H1 (cell line): Measurements from ENCODE around the gene FOLR3. TPM values are rescaled to one million over a fixed set of nuclear protein-coding genes. Genes with fewer than 3 reads are reported as not detected.

Experiments
- CTCF ChIA-PET: fragments of 300-600 bp; sonication (Branson Sonifier 250); formaldehyde crosslinking; loops from one replicate; lab custom pipeline; 2021; ENCODE audit not compliant: partially characterized antibody; lab: Charles Lee
- POLR2A ChIA-PET: fragments of 300-600 bp; sonication (Branson Sonifier 250); formaldehyde crosslinking; loops from one replicate; lab custom pipeline; 2021; ENCODE audit warnings: inconsistent platforms; ENCODE audit not compliant: partially characterized antibody; lab: Charles Lee
- DNase-seq, 2 experiments: peaks; one replicate each; pipeline versions ENCODE4 v3.0.0 to v3.0.0-alpha.2; 2010 to 2022; ENCODE audit warnings: low spot score in 2 of 2, low read depth in 1 of 2, mixed read lengths in 1 of 2
- FAIRE-seq: peaks from 2 replicates; lab custom pipeline; 2011; peaks lifted over from hg19 to GRCh38; lab: Jason Lieb, UNC
- H2AFZ ChIP-seq: 2 replicates; pipeline ENCODE4 v1.8.1; 2012; ENCODE audit warnings: low read length, inconsistent platforms
- H2AK5ac ChIP-seq: 2 replicates; pipeline ENCODE4 v1.6.1; 2013; ENCODE audit warnings: low read depth, low read length
- H2BK120ac ChIP-seq: replicated peaks from 2 replicates; pipeline ENCODE3; 2013; ENCODE audit warnings: low read depth, low read length, inconsistent platforms
- H2BK12ac ChIP-seq: 2 replicates; pipeline ENCODE4 v1.6.1; 2013; ENCODE audit warnings: low read depth, low read length
- H2BK15ac ChIP-seq: 2 replicates; pipeline ENCODE4 v1.6.1; 2013; ENCODE audit warnings: low read length
- H2BK20ac ChIP-seq: 2 replicates; pipeline ENCODE4 v1.6.1; 2013; ENCODE audit warnings: low read length
- H2BK5ac ChIP-seq: 2 replicates; pipeline ENCODE4 v1.6.1; 2013; ENCODE audit warnings: low read depth, low read length
- H3K14ac ChIP-seq: 2 replicates; pipeline ENCODE4 v1.6.1; 2013; ENCODE audit warnings: inconsistent platforms; ENCODE audit not compliant: insufficient read length
- H3K18ac ChIP-seq: 2 replicates; pipeline ENCODE4 v1.6.1; 2013; ENCODE audit warnings: low read length; ENCODE audit errors: extremely low read depth
- H3K23ac ChIP-seq: 2 replicates; pipeline ENCODE4 v1.6.1; 2013; ENCODE audit warnings: inconsistent platforms; ENCODE audit not compliant: insufficient read length
- H3K23me2 ChIP-seq: 2 replicates; pipeline ENCODE4 v1.6.1; 2013; ENCODE audit warnings: low read depth, low read length
- H3K27ac ChIP-seq: 2 replicates; pipeline ENCODE4 v1.6.1; 2011; ENCODE audit warnings: low read depth, low read length, inconsistent platforms
- H3K27me3 ChIP-seq, 4 experiments: replicated peaks in 1 of 4; 1 replicate in 1 of 4; 2 replicates in 3 of 4; pipeline versions ENCODE4 v1.6.1 to v1.8.1; 2011 to 2013; ENCODE audit warnings: low read length in 3 of 4, mild to moderate bottlenecking in 3 of 4, inconsistent platforms in 2 of 4, mixed read lengths in 2 of 4, moderate library complexity in 1 of 4; ENCODE audit not compliant: control insufficient read depth in 3 of 4, insufficient read depth in 3 of 4; ENCODE audit errors: extremely low read depth in 1 of 4
- H3K36me3 ChIP-seq, 4 experiments: 2 replicates each; pipeline versions ENCODE4 v1.6.1 to v1.8.1; 2011 to 2013; ENCODE audit warnings: mild to moderate bottlenecking in 4 of 4, low read length in 3 of 4, moderate library complexity in 2 of 4, control low read depth in 1 of 4, inconsistent platforms in 1 of 4; ENCODE audit not compliant: insufficient read depth in 4 of 4, control insufficient read depth in 2 of 4
- H3K4ac ChIP-seq: replicated peaks from 2 replicates; pipeline ENCODE3; 2013; ENCODE audit warnings: low read length, low read depth, mixed read lengths, inconsistent platforms; ENCODE audit not compliant: insufficient read length
- H3K4me1 ChIP-seq, 4 experiments: replicated peaks in 1 of 4; 1 replicate in 1 of 4; 2 replicates in 3 of 4; pipeline versions ENCODE4 v1.6.1 to v1.8.1; 2011 to 2013; ENCODE audit warnings: low read length in 3 of 4, inconsistent platforms in 2 of 4, mixed read lengths in 1 of 4; ENCODE audit not compliant: insufficient read depth in 4 of 4, control insufficient read depth in 3 of 4
- H3K4me2 ChIP-seq, 2 experiments: 2 replicates each; pipeline versions ENCODE4 v1.6.1 to v1.8.1; 2011 to 2013; ENCODE audit warnings: low read depth in 2 of 2, low read length in 2 of 2, control low read depth in 1 of 2, inconsistent platforms in 1 of 2, mild to moderate bottlenecking in 1 of 2; ENCODE audit not compliant: insufficient read depth in 1 of 2
- H3K4me3 ChIP-seq, 4 experiments: fragments of 200-600, 300-600 bp in 1 of 4; sonication (generic), shearing (Covaris generic), sonication (Bioruptor Twin) in 1 of 4; 2 replicates each; pipeline versions ENCODE4 v1.5.1 to v1.8.1; 2011 to 2016; ENCODE audit warnings: low read length in 4 of 4, low read depth in 3 of 4, control low read depth in 2 of 4, inconsistent platforms in 2 of 4, mild to moderate bottlenecking in 2 of 4, mixed read lengths in 1 of 4, moderate library complexity in 1 of 4; ENCODE audit not compliant: insufficient read depth in 2 of 4; ENCODE audit errors: extremely low read depth in 1 of 4
- H3K56ac ChIP-seq: replicated peaks from 2 replicates; pipeline ENCODE3; 2013; ENCODE audit warnings: low read depth, mild to moderate bottlenecking, mixed read lengths, low read length, inconsistent platforms; ENCODE audit not compliant: insufficient read length
- H3K79me1 ChIP-seq: 2 replicates; pipeline ENCODE4 v1.6.1; 2013; ENCODE audit warnings: low read depth, low read length, control low read depth
- H3K79me2 ChIP-seq, 2 experiments: 2 replicates each; pipeline versions ENCODE4 v1.6.1 to v1.8.1; 2012 to 2013; ENCODE audit warnings: low read length in 2 of 2, mild to moderate bottlenecking in 2 of 2, inconsistent platforms in 1 of 2; ENCODE audit not compliant: insufficient read depth in 2 of 2, control insufficient read depth in 1 of 2
- H3K9ac ChIP-seq, 4 experiments: replicated peaks in 1 of 4; 1 replicate in 1 of 4; 2 replicates in 3 of 4; pipeline versions ENCODE4 v1.6.1 to v1.8.1; 2011 to 2013; ENCODE audit warnings: low read depth in 3 of 4, low read length in 3 of 4, control low read depth in 2 of 4, mild to moderate bottlenecking in 2 of 4, moderate library complexity in 2 of 4, inconsistent platforms in 1 of 4; ENCODE audit errors: extremely low read depth in 1 of 4
- H3K9me3 ChIP-seq, 2 experiments: 2 replicates each; pipeline versions ENCODE4 v1.6.1 to v1.8.1; 2012 to 2013; ENCODE audit warnings: mild to moderate bottlenecking in 2 of 2, moderate library complexity in 2 of 2, control low read depth in 1 of 2, inconsistent platforms in 1 of 2, low read depth in 1 of 2, low read length in 1 of 2, mixed read lengths in 1 of 2; ENCODE audit not compliant: insufficient read depth in 2 of 2
- H4K20me1 ChIP-seq, 2 experiments: replicated peaks in 1 of 2; 2 replicates each; pipeline versions ENCODE3 to v1.8.1; 2011 to 2013; ENCODE audit warnings: inconsistent platforms in 2 of 2, low read length in 2 of 2, mild to moderate bottlenecking in 1 of 2; ENCODE audit not compliant: insufficient read depth in 2 of 2, control insufficient read depth in 1 of 2
- H4K5ac ChIP-seq: 2 replicates; pipeline ENCODE4 v1.6.1; 2013; ENCODE audit warnings: low read length, low read depth, mixed read lengths, inconsistent platforms; ENCODE audit not compliant: insufficient read length
- H4K8ac ChIP-seq: 2 replicates; pipeline ENCODE4 v1.8.0; 2013; ENCODE audit warnings: mild to moderate bottlenecking, moderate library complexity, low read length, inconsistent platforms; ENCODE audit not compliant: insufficient read depth; ENCODE audit errors: extremely low read depth
- H4K91ac ChIP-seq: replicated peaks from 2 replicates; pipeline ENCODE3; 2013; ENCODE audit warnings: low read length, mixed read lengths, inconsistent platforms; ENCODE audit not compliant: insufficient read length
- CBX5 ChIP-seq: fragments of 300-800, 300-1000 bp; sonication (generic); IDR thresholded peaks from 2 replicates; pipeline ENCODE4 v1.7.1; 2016; ENCODE audit warnings: antibody characterized with exemption, low read length, low read depth
- E2F6 ChIP-seq: IDR thresholded peaks from 2 replicates; pipeline ENCODE4 v1.6.1; 2012; ENCODE audit warnings: inconsistent platforms
- SP1 ChIP-seq: IDR thresholded peaks from 2 replicates; pipeline ENCODE4 v1.6.1; 2011; ENCODE audit warnings: low read depth, low read length
- WGBS, 2 experiments: shearing (Covaris generic) in 1 of 2; methylation state at CpG; one replicate each; pipeline versions ENCODE4 v1.1.6 to v1.1.7; 2013 to 2015; ENCODE audit warnings: low lambda C conversion rate in 2 of 2, mixed read lengths in 2 of 2, inconsistent platforms in 1 of 2, low coverage in 1 of 2, missing lambda C conversion rate in 1 of 2; ENCODE audit not compliant: insufficient replicate concordance in 2 of 2, insufficient coverage in 1 of 2, insufficient read length in 1 of 2; ENCODE audit errors: extremely low coverage in 1 of 2, missing lambda C conversion rate in 1 of 2; 5-methylcytosine and 5-hydroxymethylcytosine counted together
- polyA plus RNA-seq, 7 experiments: library from polyadenylated mRNA; depleted of rRNA in 3 of 7; stranded (reverse) in 5 of 7; unstranded in 2 of 7; fragments of >200 nt in 5 of 7; fragments of 200-250 nt in 2 of 7; gene quantifications; 1 replicate in 5 of 7; 2 replicates in 1 of 7; 4 replicates in 1 of 7; pipeline versions ENCODE4 v1.2.1 to v1.2.3, GENCODE V29; 2011 to 2013; ENCODE audit warnings: missing spikeins in 2 of 7, mixed read lengths in 2 of 7
- total RNA-seq: library from RNA; stranded (reverse); fragmentation: NEBNext Ultra II Directional; extraction: Animal tissue kit (Norgen Biotek cat#: 25700); gene quantifications from 2 replicates; pipeline ENCODE4 v1.2.1, GENCODE V29; 2021

Gene FOLR3
- total and polyA plus RNA-seq, 2 of the 8 experiments (the other 6 are each of a cell fraction or from before 2014, with no cell fraction given), result not detected

- H3K56ac ChIP-seq, result no peak overlapping the region
- H3K36me3 ChIP-seq, result no peaks in the 10 kb centered on the region
- H3K4me1 ChIP-seq, result no peaks in the 10 kb centered on the region
- H3K4ac ChIP-seq, result no peak overlapping the region
- H3K14ac ChIP-seq, result no peak overlapping the region
- no peaks in the 10 kb centered on the region for H4K20me1 ChIP-seq
- H3K27me3 ChIP-seq, result no peaks in the 10 kb centered on the region
- no peak overlapping the region for H3K18ac ChIP-seq
- no peak overlapping the region for H2BK5ac ChIP-seq
- no peak overlapping the region for H3K4me3 ChIP-seq
- H2AFZ ChIP-seq, result no peak overlapping the region
- H2AK5ac ChIP-seq, result no peak overlapping the region
- no peak overlapping the region for H2BK20ac ChIP-seq
- no peak overlapping the region for H4K91ac ChIP-seq
- no peak overlapping the region for H3K23ac ChIP-seq
- ChIA-PET CTCF (interaction anchor here (0.6 to 10.4 kb wide), 5 partner anchors 16 to 270 kb away, joined by 3 to 71 read pairs (median 4); no protein-coding TSS in a partner anchor), POLR2A (no interaction called here)
- H3K23me2 ChIP-seq, result no peaks in the 10 kb centered on the region; the same call in 1 of the 2 replicates
- DNase-seq (no peak), FAIRE-seq (no peak)
- TF ChIP-seq CBX5, result no peak
- TF ChIP-seq E2F6, result no peak
- TF ChIP-seq SP1, result no peak
- no peak overlapping the region for H4K5ac ChIP-seq
- no peak overlapping the region for H2BK15ac ChIP-seq
- 94% methylated on average over 2 of the region's 2 CpGs; no CpG with 5 or more reads in 1 of the 2 experiments for WGBS, 2 experiments
- H3K4me2 ChIP-seq, result no peak overlapping the region
- H2BK120ac ChIP-seq, result no peak overlapping the region
- no peak overlapping the region for H4K8ac ChIP-seq
- H3K79me1 ChIP-seq, result no peaks in the 10 kb centered on the region
- no peaks in the 10 kb centered on the region for H3K79me2 ChIP-seq
- H3K9ac ChIP-seq, result no peak overlapping the region
- no peak overlapping the region for H2BK12ac ChIP-seq
- no peaks in the 10 kb centered on the region for H3K9me3 ChIP-seq
- H3K27ac ChIP-seq, result no peak overlapping the region
Measured at GRCh38 chr11:72160319-72160718, 24.8 kb downstream of the FOLR3 start.
